GM12878 (cell line): ENCODE measurements around the gene NIPAL3. TPM values are rescaled to one million over a fixed set of nuclear protein-coding genes. Genes with fewer than 3 reads are reported as not detected.

Experiments used
- ATAC-seq: fragments of 200-7000 bp; cut with Tn5 transposase; 3 replicates; pipeline ENCODE4 v1.9.1; 2020; ENCODE audit warnings: mild to moderate bottlenecking, moderate library complexity
- BruUV-seq: library from RNA; stranded (reverse); fragments of 400-500 nt; replicated peaks from 2 replicates; lab custom pipeline; 2021; lab: Mats Ljungman, UMichigan
- CTCF ChIA-PET: fragments of 300-600 bp; sonication (Branson Sonifier 250); formaldehyde crosslinking; extraction: SDS; loops from one replicate; lab custom pipeline; 2021; ENCODE audit warnings: inconsistent platforms; lab: Yijun Ruan, JAX
- POLR2A ChIA-PET: fragments of 350-600 bp; formaldehyde crosslinking; extraction: SDS; loops from one replicate; lab custom pipeline; 2021; ENCODE audit warnings: inconsistent platforms; lab: Charles Lee
- RAD21 ChIA-PET: fragments of 300-600 bp; sonication (Branson Sonifier 250); formaldehyde crosslinking; loops from one replicate; lab custom pipeline; 2023; ENCODE audit warnings: antibody characterized with exemption; ENCODE audit not compliant: unreplicated experiment; lab: Charles Lee
- SMC1A ChIA-PET: fragments of 300-600 bp; sonication (Branson Sonifier 250); formaldehyde crosslinking; loops from one replicate; lab custom pipeline; 2023; ENCODE audit not compliant: unreplicated experiment, uncharacterized antibody; lab: Charles Lee
- DNase-seq: peaks from one replicate; pipeline ENCODE4 v3.0.0-alpha.2; 2011; ENCODE audit warnings: low read depth, low spot score
- FAIRE-seq: peaks from 3 replicates; lab custom pipeline; 2011; peaks lifted over from hg19 to GRCh38; lab: Jason Lieb, UNC
- H2AFZ ChIP-seq: 2 replicates; pipeline ENCODE4 v1.6.0; 2011; ENCODE audit warnings: low read depth, low read length, control low read depth; ENCODE audit not compliant: control insufficient read depth
- H3K27ac ChIP-seq: 2 replicates; pipeline ENCODE4 v1.5.1; 2011; ENCODE audit warnings: control low read depth; ENCODE audit not compliant: control insufficient read depth, insufficient read depth
- H3K27me3 ChIP-seq, 2 experiments: replicated peaks in 1 of 2; 2 replicates each; pipeline versions ENCODE4 v1.6.0 to v1.6.1; 2011; ENCODE audit warnings: low read length in 1 of 2; ENCODE audit not compliant: control insufficient read depth in 2 of 2, insufficient read depth in 2 of 2
- H3K36me3 ChIP-seq, 2 experiments: 2 replicates each; pipeline ENCODE4 v1.5.1; 2011; ENCODE audit warnings: low read length in 1 of 2; ENCODE audit not compliant: control insufficient read depth in 2 of 2, insufficient read depth in 2 of 2
- H3K4me1 ChIP-seq: 2 replicates; pipeline ENCODE4 v1.6.1; 2011; ENCODE audit warnings: mild to moderate bottlenecking, low read length, moderate library complexity, mixed read lengths; ENCODE audit not compliant: control insufficient read depth, insufficient read depth
- H3K4me2 ChIP-seq: 2 replicates; pipeline ENCODE4 v1.6.0; 2011; ENCODE audit warnings: control low read depth; ENCODE audit not compliant: control insufficient read depth, insufficient read depth
- H3K4me3 ChIP-seq: fragments of 200-600 bp; sonication (generic); 2 replicates; pipeline ENCODE4 v1.5.1; 2016
- H3K79me2 ChIP-seq: 2 replicates; pipeline ENCODE4 v1.6.0; 2011; ENCODE audit warnings: low read length; ENCODE audit not compliant: control insufficient read depth, insufficient read depth
- H3K9ac ChIP-seq: 2 replicates; pipeline ENCODE4 v1.8.0; 2011; ENCODE audit warnings: low read length, control low read depth, mixed read lengths; ENCODE audit not compliant: control insufficient read depth, insufficient read depth
- H3K9me3 ChIP-seq: replicated peaks from 3 replicates; pipeline ENCODE4 v1.5.1; 2011; ENCODE audit warnings: mild to moderate bottlenecking, low read length; ENCODE audit not compliant: control insufficient read depth, insufficient read depth
- H4K20me1 ChIP-seq: 2 replicates; pipeline ENCODE4 v1.6.0; 2011; ENCODE audit not compliant: control insufficient read depth, insufficient read depth
- BACH1 ChIP-seq: fragments of 450-650 bp; IDR thresholded peaks from 2 replicates; pipeline ENCODE4 v1.6.1; 2017; ENCODE audit warnings: mild to moderate bottlenecking, borderline replicate concordance
- LARP7 ChIP-seq: fragments of 450-650 bp; IDR thresholded peaks from 2 replicates; pipeline ENCODE4 v1.6.1; 2017; ENCODE audit warnings: mild to moderate bottlenecking
- MAX ChIP-seq: IDR thresholded peaks from 2 replicates; pipeline ENCODE4 v1.6.1; 2012; ENCODE audit warnings: low read depth, low read length, improper control_type of control experiment
- PKNOX1 ChIP-seq: fragments of 450-650 bp; IDR thresholded peaks from 2 replicates; pipeline ENCODE4 v1.6.1; 2016; ENCODE audit warnings: mild to moderate bottlenecking
- SIX5 ChIP-seq: IDR thresholded peaks from 2 replicates; pipeline ENCODE4 v1.6.1; 2011; ENCODE audit warnings: mild to moderate bottlenecking, low read depth, low read length, moderate library complexity; ENCODE audit not compliant: severe bottlenecking
- ZSCAN29 ChIP-seq: fragments of 450-650 bp; IDR thresholded peaks from 2 replicates; pipeline ENCODE4 v1.6.1; 2017; ENCODE audit warnings: mild to moderate bottlenecking, moderate library complexity
- WGBS: methylation state at CpG from one replicate; pipeline ENCODE4 v1.1.6; 2016; ENCODE audit warnings: low lambda C conversion rate; ENCODE audit not compliant: insufficient replicate concordance, insufficient coverage; ENCODE audit errors: missing lambda C conversion rate; 5-methylcytosine and 5-hydroxymethylcytosine counted together
- in situ Hi-C: fragments of 300-500 bp; cut with MboI; formaldehyde crosslinking; loops from 9 replicates; pipeline ENCODE4 v1.14.3; 2018; ENCODE audit warnings: mixed read lengths
- intact Hi-C: fragments of 100-400 bp; cut with micrococcal nuclease; formaldehyde crosslinking; loops from one replicate; pipeline ENCODE4 v1.14.2; 2022; ENCODE audit not compliant: unreplicated experiment
- polyA plus RNA-seq, 11 experiments: library from polyadenylated mRNA; depleted of rRNA in 4 of 11; unstranded in 6 of 11; stranded (reverse) in 5 of 11; fragments of >200 nt; fragmentation: Nextera tagmentation in 4 of 11; fragmentation: Illumina TruSeq in 1 of 11; extraction: Ambion mirVana in 4 of 11; extraction: Trizol in 1 of 11; gene quantifications; 1 replicate in 1 of 11; 2 replicates in 10 of 11; pipeline versions ENCODE4 v1.2.1 to v1.2.3, GENCODE V29; 2011 to 2016; ENCODE audit warnings: inconsistent platforms in 2 of 11, missing spikeins in 2 of 11, low read depth in 1 of 11
- total RNA-seq, 4 experiments: library from RNA; depleted of rRNA in 3 of 4; stranded (reverse); fragments of >200 nt in 3 of 4; fragmentation: Illumina TruSeq in 1 of 4; extraction: Trizol in 1 of 4; gene quantifications; 2 replicates each; pipeline versions ENCODE4 v1.2.1 to v1.2.3, GENCODE V29; 2013 to 2021
- TF ChIP-seq, protein P1 (sequence below): IDR thresholded peaks from 2 replicates; pipeline ENCODE4 v1.6.1; 2011; ENCODE audit warnings: mild to moderate bottlenecking, low read depth, low read length, moderate library complexity; ENCODE audit not compliant: insufficient replicate concordance
- TF ChIP-seq, protein P2 (sequence below): fragments of 450-650 bp; IDR thresholded peaks from 2 replicates; pipeline ENCODE4 v1.6.1; 2017; ENCODE audit warnings: mild to moderate bottlenecking, moderate library complexity

NIPAL3 gene
- total and polyA plus RNA-seq, 10 of the 15 experiments (the other 5 are each of a cell fraction or from before 2014, with no cell fraction given), result 2.1 to 9.4 (median 4.2) TPM

DNA sequence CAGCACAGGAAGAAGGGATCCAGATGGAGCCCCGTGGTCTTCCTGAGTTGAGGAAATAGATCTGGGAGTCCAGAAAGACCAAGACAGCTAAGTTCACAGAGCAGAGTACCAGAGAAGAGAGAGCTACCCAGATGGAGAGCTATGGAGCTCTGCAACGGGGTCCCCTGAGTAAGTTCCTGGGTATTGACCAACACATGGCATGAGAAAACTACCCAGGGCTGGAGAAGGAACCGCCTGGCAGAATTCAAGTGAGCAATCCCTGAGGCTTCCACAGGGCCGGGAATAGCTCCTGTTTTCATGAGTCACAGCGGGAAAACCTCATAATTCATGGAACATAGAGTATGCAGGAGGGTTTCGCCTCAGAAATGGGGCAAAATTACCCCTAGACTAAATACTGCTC lies 21.7 kb upstream of the NIPAL3 start:
- SMC1A ChIA-PET, result interaction anchor here (0.8 to 5.6 kb wide), 13 partner anchors 9 to 242 kb away, joined by 3 to 297 read pairs (median 3); partner anchors contain the start of genes NIPAL3 and STPG1
- TF ChIP-seq LARP7 (no peak), ZSCAN29 (no peak), MAX (no peak), BACH1 (no peak), PKNOX1 (no peak), SIX5 (no peak)
- TF ChIP-seq, protein P1, sequence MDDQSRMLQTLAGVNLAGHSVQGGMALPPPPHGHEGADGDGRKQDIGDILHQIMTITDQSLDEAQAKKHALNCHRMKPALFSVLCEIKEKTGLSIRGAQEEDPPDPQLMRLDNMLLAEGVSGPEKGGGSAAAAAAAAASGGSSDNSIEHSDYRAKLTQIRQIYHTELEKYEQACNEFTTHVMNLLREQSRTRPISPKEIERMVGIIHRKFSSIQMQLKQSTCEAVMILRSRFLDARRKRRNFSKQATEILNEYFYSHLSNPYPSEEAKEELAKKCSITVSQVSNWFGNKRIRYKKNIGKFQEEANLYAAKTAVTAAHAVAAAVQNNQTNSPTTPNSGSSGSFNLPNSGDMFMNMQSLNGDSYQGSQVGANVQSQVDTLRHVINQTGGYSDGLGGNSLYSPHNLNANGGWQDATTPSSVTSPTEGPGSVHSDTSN, result no peak
- TF ChIP-seq, protein P2, sequence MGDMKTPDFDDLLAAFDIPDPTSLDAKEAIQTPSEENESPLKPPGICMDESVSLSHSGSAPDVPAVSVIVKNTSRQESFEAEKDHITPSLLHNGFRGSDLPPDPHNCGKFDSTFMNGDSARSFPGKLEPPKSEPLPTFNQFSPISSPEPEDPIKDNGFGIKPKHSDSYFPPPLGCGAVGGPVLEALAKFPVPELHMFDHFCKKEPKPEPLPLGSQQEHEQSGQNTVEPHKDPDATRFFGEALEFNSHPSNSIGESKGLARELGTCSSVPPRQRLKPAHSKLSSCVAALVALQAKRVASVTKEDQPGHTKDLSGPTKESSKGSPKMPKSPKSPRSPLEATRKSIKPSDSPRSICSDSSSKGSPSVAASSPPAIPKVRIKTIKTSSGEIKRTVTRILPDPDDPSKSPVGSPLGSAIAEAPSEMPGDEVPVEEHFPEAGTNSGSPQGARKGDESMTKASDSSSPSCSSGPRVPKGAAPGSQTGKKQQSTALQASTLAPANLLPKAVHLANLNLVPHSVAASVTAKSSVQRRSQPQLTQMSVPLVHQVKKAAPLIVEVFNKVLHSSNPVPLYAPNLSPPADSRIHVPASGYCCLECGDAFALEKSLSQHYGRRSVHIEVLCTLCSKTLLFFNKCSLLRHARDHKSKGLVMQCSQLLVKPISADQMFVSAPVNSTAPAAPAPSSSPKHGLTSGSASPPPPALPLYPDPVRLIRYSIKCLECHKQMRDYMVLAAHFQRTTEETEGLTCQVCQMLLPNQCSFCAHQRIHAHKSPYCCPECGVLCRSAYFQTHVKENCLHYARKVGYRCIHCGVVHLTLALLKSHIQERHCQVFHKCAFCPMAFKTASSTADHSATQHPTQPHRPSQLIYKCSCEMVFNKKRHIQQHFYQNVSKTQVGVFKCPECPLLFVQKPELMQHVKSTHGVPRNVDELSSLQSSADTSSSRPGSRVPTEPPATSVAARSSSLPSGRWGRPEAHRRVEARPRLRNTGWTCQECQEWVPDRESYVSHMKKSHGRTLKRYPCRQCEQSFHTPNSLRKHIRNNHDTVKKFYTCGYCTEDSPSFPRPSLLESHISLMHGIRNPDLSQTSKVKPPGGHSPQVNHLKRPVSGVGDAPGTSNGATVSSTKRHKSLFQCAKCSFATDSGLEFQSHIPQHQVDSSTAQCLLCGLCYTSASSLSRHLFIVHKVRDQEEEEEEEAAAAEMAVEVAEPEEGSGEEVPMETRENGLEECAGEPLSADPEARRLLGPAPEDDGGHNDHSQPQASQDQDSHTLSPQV, result no peak
- Histone ChIP-seq H3K79me2 (no peaks in the 10 kb centered on the region; the same call in 1 of the 2 replicates), H4K20me1 (no peaks in the 10 kb centered on the region), H3K4me1 (peaks cover 18% of the 10 kb centered on the region), H3K27ac (no peak overlapping the region), H3K36me3 (no peaks in the 10 kb centered on the region), H3K9me3 (no peaks in the 10 kb centered on the region), H3K9ac (no peak overlapping the region), H3K4me2 (no peak overlapping the region), H3K4me3 (no peak overlapping the region), H3K27me3 (no peaks in the 10 kb centered on the region), H2AFZ (peak overlapping the region; percentile 35; the same call in 1 of the 2 replicates)
- ATAC-seq (no peak), FAIRE-seq (no peak), DNase-seq (no peak)
- BruUV-seq, result no TSS peak
- POLR2A ChIA-PET, result interaction anchor here (1.2 to 1.8 kb wide), 2 partner anchors 21 to 190 kb away, joined by 3 to 9 read pairs; no protein-coding TSS in a partner anchor
- 62% methylated on average over 6 of the region's 6 CpGs for WGBS
- intact Hi-C loops, result loop anchor here (5.0 kb wide), 3 partner anchors 243 to 432 kb away; no protein-coding TSS in a partner anchor
- RAD21 ChIA-PET, result interaction anchor here (0.7 to 4.4 kb wide), 9 partner anchors 10 to 437 kb away, joined by 3 to 225 read pairs (median 9); partner anchors contain the start of gene NIPAL3
- CTCF ChIA-PET, result interaction anchor here (0.7 to 6.0 kb wide), 24 partner anchors 11 to 484 kb away, joined by 3 to 451 read pairs (median 6); partner anchors contain the start of genes NIPAL3 and STPG1
- in situ Hi-C loops, result loop anchor here (5.0 kb wide), 1 partner anchor 192 kb away; no protein-coding TSS in a partner anchor
